Fibroblast of peridontal ligament (primary cell): ENCODE data around the gene RABGAP1L.
"Not testable (repeated sequence)": the region's sequence is repeated elsewhere in the genome, so short reads cannot be mapped to it uniquely, and the experiment has no call there.

Experiments used
- DNase-seq: peaks from one replicate; pipeline ENCODE4 v3.0.0-alpha.2; 2010; ENCODE audit errors: extremely low read depth

Gene RABGAP1L

DNA sequence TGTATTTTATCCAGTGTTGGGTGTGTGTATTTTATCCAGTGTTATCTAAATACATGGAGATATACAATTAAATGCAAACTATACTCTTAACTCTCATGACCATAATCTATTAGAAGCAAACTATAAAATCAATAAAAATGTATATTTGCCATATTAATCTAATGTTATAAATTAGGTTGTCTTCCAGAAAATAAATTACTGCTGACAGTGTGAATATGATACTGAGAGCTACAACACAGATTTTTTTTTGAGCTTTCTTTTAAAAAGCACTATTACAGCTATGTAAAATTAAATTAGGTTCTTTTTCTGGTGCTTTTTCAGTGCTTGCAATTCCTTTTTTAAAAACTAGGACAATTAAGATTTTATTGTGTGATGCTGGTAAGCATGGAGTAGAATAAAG, 269.4 kb downstream of the RABGAP1L start:
- no peak for DNase-seq

DNA sequence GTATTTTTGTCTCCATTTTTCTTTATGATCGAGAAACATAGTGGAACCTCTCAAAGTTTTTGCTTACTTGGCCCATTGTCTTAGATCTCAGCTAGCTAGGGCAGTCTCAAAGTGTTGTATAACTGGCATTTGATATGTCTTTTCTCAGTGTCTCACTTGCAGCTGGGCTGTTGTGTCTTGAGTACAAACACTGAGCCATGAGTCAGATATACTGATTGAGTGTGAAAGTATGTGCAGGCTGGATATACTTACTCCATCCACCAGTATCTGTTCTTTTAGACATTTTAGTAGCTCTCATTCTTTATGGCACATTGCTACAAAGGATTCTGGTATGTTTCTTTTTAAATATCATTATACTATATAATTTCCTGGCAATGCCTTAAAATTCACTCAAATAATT, 274.1 kb downstream of the RABGAP1L start:
- peak; percentile 76 for DNase-seq

GRCh38 chr1:174445351-174445750, 286.0 kb downstream of the RABGAP1L start:
- no peak for DNase-seq

DNA sequence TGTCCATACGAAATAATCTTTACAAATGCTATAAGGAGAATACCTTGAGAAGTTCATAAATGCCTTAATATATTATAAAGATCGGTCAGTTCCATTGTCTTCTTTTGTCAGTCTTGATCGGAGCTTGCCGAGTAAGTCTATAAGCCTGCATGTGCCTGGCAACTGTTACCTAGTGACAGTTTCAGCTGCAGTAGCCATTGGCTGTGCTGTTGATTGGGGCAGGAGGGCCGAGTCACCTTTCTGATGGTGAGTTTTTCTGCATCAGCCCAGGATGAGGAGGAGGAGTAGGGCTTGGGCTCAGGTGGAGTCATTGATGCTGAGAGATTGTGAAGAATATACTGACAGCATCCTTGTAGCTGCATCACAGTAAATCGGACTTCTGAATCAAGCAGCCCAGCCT, 286.5 kb downstream of the RABGAP1L start:
- no peak for DNase-seq

- no peak for DNase-seq
Observed at GRCh38 chr1:174447866-174448530, 288.7 kb downstream of the RABGAP1L start, which contains the start of gene GPR52. GPR52 (plus strand) TSS chr1:174447964; CDS start chr1:174448112, 148 bp downstream.

GRCh38 chr1:174448531-174448883, 289.2 kb downstream of the RABGAP1L start:
- no peak for DNase-seq

GRCh38 chr1:174448974-174449373, 289.7 kb downstream of the RABGAP1L start:
- DNase-seq = peak; percentile 17

DNA sequence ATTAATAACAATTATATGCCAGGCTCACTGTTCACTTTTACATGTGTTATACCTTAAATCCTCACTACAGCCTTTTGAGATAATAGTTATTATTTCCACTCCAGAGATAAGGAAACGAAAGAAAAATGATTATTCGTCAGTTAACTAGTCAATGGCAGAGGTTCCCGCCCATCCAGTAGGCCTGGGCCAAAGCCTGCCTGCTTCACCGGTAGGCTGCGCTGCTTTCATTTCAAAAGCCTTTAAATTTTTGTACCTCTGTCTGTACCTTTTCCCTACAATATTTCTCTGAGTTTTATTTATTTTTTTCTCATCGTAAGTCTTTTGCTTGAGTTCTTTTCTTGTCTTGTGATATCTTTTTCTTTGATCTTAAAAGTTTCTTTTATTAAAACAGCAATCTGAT, 292.1 kb downstream of the RABGAP1L start:
- no peak for DNase-seq

GRCh38 chr1:174465855-174466254, 306.5 kb downstream of the RABGAP1L start:
- no peak for DNase-seq

DNA sequence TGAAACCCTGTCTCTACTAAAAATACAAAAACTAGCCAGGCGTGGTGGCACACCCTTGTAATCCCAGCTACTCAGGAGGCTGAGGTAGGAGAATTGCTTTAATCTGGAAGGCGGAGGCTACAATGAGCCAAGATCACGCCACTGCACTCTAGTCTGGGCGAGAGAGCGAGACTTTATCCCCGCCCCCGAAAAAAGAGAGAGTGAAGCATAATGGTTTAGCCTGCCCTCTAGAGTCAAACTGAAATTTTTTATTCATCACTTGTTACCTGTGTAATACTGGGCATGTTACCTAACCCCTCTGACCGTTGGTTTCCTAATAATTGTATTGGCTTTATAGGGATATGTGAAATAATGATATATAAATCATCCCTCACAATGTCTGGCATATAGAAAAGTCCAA, 307.3 kb downstream of the RABGAP1L start:
- DNase-seq = no peak

DNA sequence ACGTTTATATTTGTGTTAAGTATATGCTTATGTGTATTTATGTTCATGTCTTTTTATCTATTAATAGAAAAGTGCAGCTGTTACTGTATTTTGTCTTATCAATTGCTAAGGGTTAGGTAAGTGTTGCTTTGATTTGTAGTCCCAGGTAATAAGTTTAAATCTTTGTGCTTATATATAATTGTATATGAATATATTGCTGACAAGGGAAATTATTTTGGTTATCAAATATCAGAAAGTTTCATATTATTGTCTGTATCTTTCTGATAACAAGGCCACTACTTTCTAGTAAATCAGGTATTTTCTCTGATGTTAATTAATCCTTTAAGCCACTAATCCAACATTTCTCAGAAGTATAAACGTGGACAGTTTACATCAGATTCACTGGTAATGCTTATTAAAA, 309.7 kb downstream of the RABGAP1L start:
- DNase-seq = no peak

- DNase-seq = no peak
Observed at GRCh38 chr1:174469687-174470086, 310.4 kb downstream of the RABGAP1L start.

DNA sequence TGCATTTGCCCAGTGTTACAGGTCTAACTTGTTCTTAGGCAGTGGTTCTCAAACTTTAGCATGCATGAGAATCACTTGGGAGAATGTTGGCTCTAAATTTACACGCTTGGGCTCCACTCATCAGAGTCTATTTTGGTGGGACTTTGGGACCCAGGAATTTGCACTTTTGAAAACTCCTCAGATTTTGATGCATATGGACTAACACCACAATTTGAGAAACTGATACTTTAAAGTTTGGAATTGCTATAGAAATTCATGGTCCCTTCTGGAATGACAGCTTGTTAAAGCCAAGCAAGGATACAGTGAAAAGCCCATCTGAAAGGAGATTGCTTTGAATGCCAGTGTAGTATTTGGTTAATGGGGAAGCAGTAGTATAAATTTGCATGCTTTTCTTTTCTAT, 320.0 kb downstream of the RABGAP1L start:
- no peak for DNase-seq

DNA sequence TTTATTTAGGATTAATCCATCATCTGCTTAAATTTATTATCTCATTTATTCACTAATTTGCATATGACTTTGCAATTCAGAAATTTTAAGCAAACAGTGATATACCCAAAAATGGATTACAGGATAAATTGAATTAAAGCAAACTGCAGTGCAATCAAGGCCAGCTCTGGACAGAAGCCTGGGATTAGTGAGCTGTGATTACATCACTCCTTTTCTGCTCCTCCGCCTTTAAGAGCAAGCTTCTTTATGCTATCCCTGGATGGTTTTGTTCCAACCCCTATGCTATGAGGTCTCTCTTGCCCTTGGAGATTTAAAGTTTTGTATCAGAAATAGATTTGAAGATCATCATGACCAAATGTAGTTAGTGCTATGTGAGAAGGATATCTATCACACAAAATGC, 321.0 kb downstream of the RABGAP1L start:
- DNase-seq = peak; percentile 14

DNA sequence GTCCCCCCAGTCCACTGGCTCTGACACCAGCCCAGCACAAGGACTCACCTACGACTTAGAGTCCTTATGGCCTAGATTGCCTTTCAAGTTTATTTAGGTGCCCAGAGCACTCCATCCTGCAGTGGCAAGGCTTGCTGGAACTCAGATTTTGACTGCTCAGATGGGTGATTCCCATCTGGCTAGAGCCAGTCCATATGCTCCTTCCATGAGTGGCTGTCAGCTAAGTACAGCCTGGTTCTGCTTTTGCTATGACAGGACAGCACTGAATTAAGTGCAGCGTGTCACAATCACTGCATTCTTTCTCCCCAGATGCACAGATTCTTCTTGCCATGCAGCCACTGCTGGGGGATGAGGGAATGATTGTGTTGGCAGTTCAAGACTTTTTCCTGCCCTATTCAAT, 332.3 kb downstream of the RABGAP1L start:
- DNase-seq = no peak

- no peak for DNase-seq
Observed at GRCh38 chr1:174497478-174497877, 338.2 kb downstream of the RABGAP1L start.

DNA sequence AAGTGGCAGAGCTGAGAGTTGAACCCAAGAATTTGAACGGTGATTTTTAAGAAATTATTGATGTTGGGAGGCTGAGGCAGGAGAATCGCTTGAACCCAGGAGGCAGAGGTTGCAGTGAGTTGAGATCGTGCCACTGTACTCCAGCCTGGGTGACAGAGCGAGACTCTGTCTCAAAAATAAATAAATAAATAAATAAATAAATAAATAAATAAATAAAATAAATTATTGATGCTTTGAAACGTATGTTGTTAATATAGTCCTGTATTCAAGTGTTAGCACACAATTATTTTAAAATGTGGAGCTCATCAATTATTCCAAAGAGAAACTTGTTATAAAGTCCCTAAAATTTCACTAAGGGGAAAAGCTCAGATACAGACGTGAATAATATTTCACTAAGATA, 357.4 kb downstream of the RABGAP1L start:
- not testable (repeated sequence) for DNase-seq

DNA sequence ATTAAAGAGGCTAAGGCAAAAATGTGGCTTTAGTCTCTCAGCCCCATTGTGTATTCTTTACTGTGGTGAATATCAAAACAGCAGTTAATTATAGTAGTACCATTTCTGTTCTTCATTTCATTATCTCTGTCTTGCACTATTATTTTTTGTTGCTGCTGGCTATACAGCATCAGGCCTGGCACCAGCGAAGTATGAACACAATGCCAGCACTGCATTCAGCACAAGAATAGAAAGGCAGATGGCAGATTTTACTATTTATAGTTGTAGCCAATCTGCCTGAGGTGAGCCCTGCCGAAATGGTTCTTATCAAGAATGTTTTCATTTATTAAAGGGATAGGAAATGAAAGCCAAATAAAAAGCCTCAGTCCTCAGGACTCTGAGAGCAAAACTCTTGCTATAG, 360.5 kb downstream of the RABGAP1L start:
- no peak for DNase-seq

DNA sequence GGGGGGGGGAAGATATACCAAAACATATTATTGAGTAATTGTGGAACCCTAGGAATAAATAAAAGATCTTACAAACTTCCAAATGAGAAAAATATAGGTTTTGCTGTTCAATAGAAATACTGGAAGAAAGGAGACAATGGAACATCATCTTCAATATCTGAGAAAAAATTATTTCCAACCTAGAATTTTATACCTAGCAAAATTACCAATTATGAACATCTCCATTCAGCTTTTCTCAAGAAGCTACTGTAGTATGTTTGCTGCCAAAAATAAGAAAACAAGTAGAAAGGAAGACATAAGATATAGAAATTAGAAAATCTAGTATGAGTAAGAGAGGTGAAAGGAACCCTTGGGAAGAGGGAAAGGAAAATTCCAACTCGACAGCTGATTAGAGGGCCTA, 372.4 kb downstream of the RABGAP1L start:
- DNase-seq = no peak

DNA sequence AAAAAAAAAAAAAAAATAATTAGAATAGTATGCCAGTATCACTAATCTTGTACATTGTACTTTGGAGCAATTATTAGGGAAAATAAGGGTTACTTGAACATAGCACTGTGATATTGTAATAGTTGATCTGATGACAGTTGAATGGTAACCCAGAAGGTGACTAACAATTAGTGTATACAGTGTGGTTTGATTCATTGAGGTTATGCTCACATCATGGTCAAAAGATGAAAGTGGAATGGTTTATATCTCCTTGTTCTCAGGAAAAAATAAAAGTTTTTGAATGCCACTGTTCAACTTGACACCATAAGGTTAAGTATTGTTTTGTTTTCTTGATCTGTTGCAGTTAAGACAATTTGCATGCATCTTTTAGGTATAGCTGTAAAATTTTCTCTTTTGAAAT, 375.5 kb downstream of the RABGAP1L start:
- peak; percentile 4 for DNase-seq

DNA sequence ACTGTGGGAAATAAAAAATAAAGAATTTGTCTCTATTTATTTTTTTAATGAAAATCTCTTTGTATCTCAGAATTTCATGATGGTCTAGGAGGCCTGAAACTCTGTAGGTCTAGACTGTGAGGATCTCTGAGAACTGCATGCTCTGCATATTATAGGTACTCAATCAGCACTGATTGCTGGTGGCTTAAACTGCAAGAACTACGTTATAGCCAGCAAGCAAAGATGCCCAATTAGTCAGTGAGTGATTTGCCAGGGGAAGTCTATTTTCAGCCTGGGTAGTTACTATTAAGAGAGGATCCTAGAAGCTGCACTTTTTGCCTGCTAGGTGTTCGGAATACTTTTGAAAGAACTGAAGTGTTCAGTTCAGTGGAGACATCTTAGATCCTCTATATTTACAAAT, 375.9 kb downstream of the RABGAP1L start:
- DNase-seq = peak; percentile 3

DNA sequence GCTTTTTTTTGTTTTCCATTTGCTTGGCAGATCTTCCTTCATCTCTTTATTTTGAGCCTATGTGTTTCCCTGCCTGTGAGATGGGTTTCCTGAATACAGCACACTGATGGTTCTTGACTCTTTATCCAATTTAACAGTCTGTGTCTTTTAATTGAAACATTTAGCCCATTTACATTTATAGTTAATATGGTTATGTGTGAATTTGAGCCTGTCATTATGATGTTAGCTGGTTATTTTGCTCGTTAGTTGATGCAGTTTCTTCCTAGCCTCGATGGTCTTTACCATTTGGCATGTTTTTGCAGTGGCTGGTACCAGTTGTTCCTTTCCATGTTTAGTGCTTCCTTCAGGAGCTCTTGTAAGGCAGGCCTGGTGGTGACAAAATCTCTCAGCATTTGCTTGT, 384.1 kb downstream of the RABGAP1L start:
- DNase-seq = not testable (repeated sequence)

- DNase-seq = no peak
Observed at GRCh38 chr1:174550296-174550695, 391.0 kb downstream of the RABGAP1L start.

DNA sequence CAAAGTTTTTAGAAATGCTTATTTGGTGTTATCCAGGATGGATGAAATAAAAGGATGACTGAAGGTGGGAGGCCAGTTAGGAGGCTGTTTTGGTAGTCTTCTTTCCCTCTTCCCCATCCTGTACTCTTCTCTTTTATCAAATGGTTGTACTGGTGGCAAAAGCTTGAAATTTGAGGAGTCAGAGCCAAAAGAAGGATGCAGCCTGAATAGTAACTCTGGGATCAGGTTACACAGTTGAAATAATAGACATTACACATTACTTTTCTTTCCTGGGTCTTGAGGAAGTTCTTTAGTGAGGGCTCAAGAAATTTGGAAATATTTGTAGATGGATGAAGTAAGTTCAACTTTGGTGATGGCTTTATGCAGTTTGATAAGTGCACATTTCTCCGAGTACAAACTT, 397.1 kb downstream of the RABGAP1L start:
- peak; percentile 31 for DNase-seq
